Osteocyte (in vitro differentiated cells): ENCODE measurements around the gene ZNRF1. TPM values are rescaled to one million over a fixed set of nuclear protein-coding genes. Genes with fewer than 3 reads are reported as not detected.
A peak's percentile ranks its signal among the peaks of the same experiment; 100 is the strongest.

Source experiments
- DNase-seq: peaks from one replicate; pipeline ENCODE4 v3.0.0; 2021; ENCODE audit warnings: mixed read lengths; ENCODE audit not compliant: unreplicated experiment; ENCODE audit errors: extremely low spot score
- H3K27ac Mint-ChIP-seq: one replicate; pipeline ENCODE4 v1.8.0; 2021; ENCODE audit warnings: mild to moderate bottlenecking, mixed read lengths; ENCODE audit not compliant: unreplicated experiment
- H3K27me3 Mint-ChIP-seq: one replicate; pipeline ENCODE4 v1.8.0; 2021; ENCODE audit warnings: mixed read lengths; ENCODE audit not compliant: unreplicated experiment
- H3K36me3 Mint-ChIP-seq: one replicate; pipeline ENCODE4 v1.8.0; 2021; ENCODE audit warnings: mixed read lengths; ENCODE audit not compliant: unreplicated experiment
- H3K4me1 Mint-ChIP-seq: one replicate; pipeline ENCODE4 v1.8.0; 2021; ENCODE audit warnings: mixed read lengths; ENCODE audit not compliant: unreplicated experiment
- H3K4me3 Mint-ChIP-seq: one replicate; pipeline ENCODE4 v1.8.0; 2021; ENCODE audit warnings: mild to moderate bottlenecking, moderate library complexity, mixed read lengths; ENCODE audit not compliant: unreplicated experiment
- H3K9me3 Mint-ChIP-seq: one replicate; pipeline ENCODE4 v1.8.0; 2021; ENCODE audit warnings: mixed read lengths; ENCODE audit not compliant: unreplicated experiment
- total RNA-seq: library from RNA; stranded (reverse); gene quantifications from 2 replicates; pipeline ENCODE4 v1.2.1, GENCODE V29; 2021
- TF ChIP-seq, protein P1 (sequence below): fragments of 200-600 bp; sonication (generic); IDR thresholded peaks from 2 replicates; pipeline ENCODE4 v1.5.0; 2021; ENCODE audit warnings: antibody characterized with exemption, mild to moderate bottlenecking, moderate library complexity

ZNRF1 gene
- total RNA-seq, 1 donor from 2014 or later, result 32.1 TPM

DNA sequence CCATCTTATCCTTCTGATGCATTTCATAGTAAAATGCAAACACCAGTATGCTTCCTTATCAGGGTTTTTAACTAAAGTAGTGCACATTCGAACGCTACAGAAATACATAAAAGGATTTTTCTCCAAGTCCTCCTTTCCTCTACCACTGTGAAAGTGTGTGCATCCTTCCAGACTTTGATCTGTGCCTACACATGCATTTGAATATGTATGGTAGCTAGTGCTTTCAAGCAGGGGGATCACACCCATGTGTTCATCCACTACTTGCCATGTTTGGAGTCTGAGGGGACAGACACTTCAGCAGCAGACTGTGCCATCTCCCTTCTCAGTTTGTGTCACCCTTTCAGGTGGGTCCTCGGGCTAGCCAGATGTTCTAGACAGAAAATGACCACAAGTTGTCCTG, 102.8 kb downstream of the ZNRF1 start:
- peaks cover 22% of the 10 kb centered on the region for H3K36me3 Mint-ChIP-seq
- TF ChIP-seq, protein P1, sequence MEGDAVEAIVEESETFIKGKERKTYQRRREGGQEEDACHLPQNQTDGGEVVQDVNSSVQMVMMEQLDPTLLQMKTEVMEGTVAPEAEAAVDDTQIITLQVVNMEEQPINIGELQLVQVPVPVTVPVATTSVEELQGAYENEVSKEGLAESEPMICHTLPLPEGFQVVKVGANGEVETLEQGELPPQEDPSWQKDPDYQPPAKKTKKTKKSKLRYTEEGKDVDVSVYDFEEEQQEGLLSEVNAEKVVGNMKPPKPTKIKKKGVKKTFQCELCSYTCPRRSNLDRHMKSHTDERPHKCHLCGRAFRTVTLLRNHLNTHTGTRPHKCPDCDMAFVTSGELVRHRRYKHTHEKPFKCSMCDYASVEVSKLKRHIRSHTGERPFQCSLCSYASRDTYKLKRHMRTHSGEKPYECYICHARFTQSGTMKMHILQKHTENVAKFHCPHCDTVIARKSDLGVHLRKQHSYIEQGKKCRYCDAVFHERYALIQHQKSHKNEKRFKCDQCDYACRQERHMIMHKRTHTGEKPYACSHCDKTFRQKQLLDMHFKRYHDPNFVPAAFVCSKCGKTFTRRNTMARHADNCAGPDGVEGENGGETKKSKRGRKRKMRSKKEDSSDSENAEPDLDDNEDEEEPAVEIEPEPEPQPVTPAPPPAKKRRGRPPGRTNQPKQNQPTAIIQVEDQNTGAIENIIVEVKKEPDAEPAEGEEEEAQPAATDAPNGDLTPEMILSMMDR, result no peak
- DNase-seq, result no peak
- no peak overlapping the region for H3K4me3 Mint-ChIP-seq
- H3K9me3 Mint-ChIP-seq, result no peaks in the 10 kb centered on the region
- peaks cover 44% of the 10 kb centered on the region for H3K4me1 Mint-ChIP-seq
- H3K27ac Mint-ChIP-seq, result no peak overlapping the region
- H3K27me3 Mint-ChIP-seq, result no peaks in the 10 kb centered on the region

DNA sequence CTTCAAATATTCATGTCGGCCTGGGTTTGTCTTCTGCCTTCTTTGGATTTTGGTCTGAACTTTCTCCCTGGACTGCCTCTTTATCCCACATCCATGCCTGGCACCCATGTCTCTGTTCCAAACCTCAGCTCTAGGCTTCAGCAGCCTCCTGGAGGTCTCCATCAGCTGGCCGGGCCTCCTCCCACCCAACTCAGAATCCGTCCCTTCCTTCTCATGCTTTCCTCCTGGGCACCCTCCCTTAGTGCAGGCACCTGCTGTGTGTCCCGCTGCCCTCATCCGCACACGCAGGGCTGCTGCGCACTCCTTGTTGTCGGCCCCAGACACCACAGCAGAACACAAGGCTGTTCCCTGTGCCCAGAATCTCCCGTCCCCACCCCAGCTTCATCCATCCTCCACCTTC, 103.8 kb downstream of the ZNRF1 start:
- Mint-ChIP-seq H3K4me1 (peaks cover 42% of the 10 kb centered on the region), H3K4me3 (no peak overlapping the region), H3K27ac (no peak overlapping the region), H3K36me3 (peaks cover 25% of the 10 kb centered on the region), H3K27me3 (no peaks in the 10 kb centered on the region), H3K9me3 (no peaks in the 10 kb centered on the region)
- DNase-seq, result no peak
- TF ChIP-seq, protein P1, result no peak

DNA sequence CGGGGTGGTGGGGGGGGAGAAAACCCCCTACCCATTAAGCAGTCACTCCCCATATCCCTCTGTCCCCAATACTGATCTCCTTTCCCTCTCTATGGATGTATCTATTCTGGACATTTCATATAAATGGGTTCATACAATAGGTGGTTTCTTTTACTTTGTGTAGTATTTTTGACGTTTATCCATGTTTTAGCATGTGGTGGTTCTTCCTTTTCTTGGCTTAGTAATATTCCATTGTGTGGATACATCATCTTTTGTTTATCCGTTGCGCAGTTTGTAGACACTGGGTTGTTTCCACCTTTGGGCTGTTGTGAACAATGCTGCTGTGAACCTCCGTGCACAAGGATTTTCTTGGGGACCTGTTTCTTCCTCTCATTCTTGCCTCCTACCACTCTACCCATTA, 105.2 kb downstream of the ZNRF1 start:
- Mint-ChIP-seq H3K27me3 (no peaks in the 10 kb centered on the region), H3K4me3 (no peak overlapping the region), H3K36me3 (peaks cover 27% of the 10 kb centered on the region), H3K4me1 (peaks cover 52% of the 10 kb centered on the region), H3K27ac (no peak overlapping the region), H3K9me3 (no peaks in the 10 kb centered on the region)
- no peak for DNase-seq
- TF ChIP-seq, protein P1, result no peak

DNA sequence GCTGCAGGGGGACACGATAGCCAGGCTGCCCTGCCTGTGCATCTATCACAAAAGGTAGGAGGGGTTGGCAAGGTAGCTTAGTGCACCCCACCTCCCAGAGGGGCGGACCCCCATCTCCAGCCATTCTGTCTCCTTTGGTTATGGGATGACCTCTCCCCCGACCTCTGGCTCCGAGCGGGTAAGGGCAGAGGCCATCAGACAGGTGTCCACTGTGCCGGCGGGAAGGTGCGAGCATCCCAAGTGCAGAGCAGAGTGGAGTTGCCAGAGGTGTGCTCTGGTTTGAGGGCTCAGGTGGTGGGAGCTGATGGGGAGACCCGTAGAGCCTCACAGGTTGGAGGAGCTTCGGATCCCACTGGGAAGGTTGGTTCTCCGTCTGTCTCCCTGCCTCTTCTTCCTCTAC, 106.0 kb downstream of the ZNRF1 start:
- peaks cover 27% of the 10 kb centered on the region for H3K36me3 Mint-ChIP-seq
- no peak overlapping the region for H3K4me3 Mint-ChIP-seq
- H3K4me1 Mint-ChIP-seq, result peaks cover 54% of the 10 kb centered on the region
- no peak for DNase-seq
- no peaks in the 10 kb centered on the region for H3K27me3 Mint-ChIP-seq
- no peaks in the 10 kb centered on the region for H3K9me3 Mint-ChIP-seq
- H3K27ac Mint-ChIP-seq, result peak overlapping the region; percentile 54
- TF ChIP-seq, protein P1, result no peak

DNA sequence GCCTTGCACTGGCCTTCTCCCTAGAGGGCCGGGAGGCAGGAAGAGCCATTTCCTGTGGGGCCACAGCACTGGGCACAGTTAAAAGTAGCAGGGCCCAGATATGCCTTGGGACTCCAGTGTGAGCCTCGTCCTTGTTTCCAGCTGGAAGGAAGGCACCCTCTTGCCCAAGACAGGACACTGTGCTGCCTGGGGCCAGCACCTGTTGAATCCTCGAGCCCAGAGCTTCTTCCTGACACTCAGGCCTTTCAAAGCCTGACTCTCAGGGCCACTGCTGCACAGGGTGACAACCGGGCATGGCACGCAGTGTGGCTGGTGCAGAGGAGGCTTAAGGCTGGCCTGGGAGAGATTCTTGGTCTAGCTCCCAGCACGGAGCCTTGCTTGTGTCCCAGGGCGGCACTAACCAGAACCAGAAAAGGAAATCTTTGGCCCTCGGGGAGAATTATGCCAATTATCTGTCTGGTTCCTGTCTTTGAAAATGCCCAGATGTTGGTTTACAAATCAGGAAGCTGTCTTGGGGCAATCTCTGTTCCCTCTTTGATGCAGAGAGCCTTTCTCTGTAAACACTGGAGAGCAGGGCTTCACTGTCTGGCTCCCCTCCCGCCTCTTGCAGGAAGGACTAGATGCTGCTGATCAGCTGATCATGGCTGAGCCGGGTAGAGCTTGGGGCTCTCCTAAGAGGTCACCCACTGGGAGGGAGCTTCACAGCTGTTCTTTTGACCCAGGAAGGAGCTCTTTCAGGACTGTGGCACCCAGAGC, 106.7 kb downstream of the ZNRF1 start:
- DNase-seq, result no peak
- no peak overlapping the region for H3K4me3 Mint-ChIP-seq
- H3K27me3 Mint-ChIP-seq, result no peaks in the 10 kb centered on the region
- H3K36me3 Mint-ChIP-seq, result peaks cover 27% of the 10 kb centered on the region
- H3K4me1 Mint-ChIP-seq, result peaks cover 54% of the 10 kb centered on the region
- TF ChIP-seq, protein P1, result no peak
- H3K27ac Mint-ChIP-seq, result peak overlapping the region; percentile 54
- no peaks in the 10 kb centered on the region for H3K9me3 Mint-ChIP-seq
